GM12878 (cell line): ENCODE results near the gene CA11. TPM values are rescaled to one million over a fixed set of nuclear protein-coding genes. Genes with fewer than 3 reads are reported as not detected.

Experiments used
- ATF7 ChIP-seq: fragments of 450-650 bp; IDR thresholded peaks from 2 replicates; pipeline ENCODE4 v1.6.1; 2016; ENCODE audit warnings: low read depth, mild to moderate bottlenecking
- BHLHE40 ChIP-seq, 2 experiments: fragments of 450-650 bp in 1 of 2; IDR thresholded peaks; 2 replicates each; pipeline ENCODE4 v1.6.1; 2011 to 2017; ENCODE audit warnings: low read depth in 2 of 2, borderline replicate concordance in 1 of 2, improper control_type of control experiment in 1 of 2, low read length in 1 of 2, mild to moderate bottlenecking in 1 of 2
- CBFB ChIP-seq: IDR thresholded peaks from 2 replicates; pipeline ENCODE4 v1.6.1; 2016; ENCODE audit warnings: antibody characterized with exemption, low read depth
- CEBPB ChIP-seq, 2 experiments: fragments of 150-350 bp in 1 of 2; IDR thresholded peaks; 2 replicates each; pipeline ENCODE4 v1.6.1; 2012 to 2014; ENCODE audit warnings: low read depth in 2 of 2, low read length in 2 of 2, borderline replicate concordance in 1 of 2, inconsistent platforms in 1 of 2
- CEBPZ ChIP-seq: fragments of 150-350 bp; IDR thresholded peaks from 2 replicates; pipeline ENCODE4 v1.6.1; 2016; ENCODE audit warnings: low read depth, low read length
- CREB1 ChIP-seq: IDR thresholded peaks from 2 replicates; pipeline ENCODE4 v1.6.1; 2012; ENCODE audit warnings: low read depth, mild to moderate bottlenecking, inconsistent platforms
- CTCF ChIP-seq, 3 experiments: IDR thresholded peaks in 2 of 3; conservative IDR thresholded peaks in 1 of 3; 2 replicates each; pipeline ENCODE4 v1.5.1; 2011; ENCODE audit warnings: low read depth in 3 of 3, low read length in 3 of 3, mild to moderate bottlenecking in 3 of 3, control low read depth in 2 of 3, moderate library complexity in 2 of 3, inconsistent platforms in 1 of 3, mixed read lengths in 1 of 3; ENCODE audit not compliant: control insufficient read depth in 2 of 3, insufficient read depth in 1 of 3; ENCODE audit errors: extremely low read depth in 1 of 3
- EGR1 ChIP-seq, 2 experiments: IDR thresholded peaks; 1 replicate in 1 of 2; 2 replicates in 1 of 2; pipeline ENCODE4 v1.6.1; 2011 to 2012; ENCODE audit warnings: low read depth in 2 of 2, low read length in 2 of 2, borderline replicate concordance in 1 of 2, mild to moderate bottlenecking in 1 of 2, moderate library complexity in 1 of 2
- EZH2 ChIP-seq: IDR thresholded peaks from 2 replicates; pipeline ENCODE4 v1.6.1; 2012; ENCODE audit warnings: low read depth, mild to moderate bottlenecking, control low read depth, inconsistent platforms, low read length, borderline replicate concordance; ENCODE audit not compliant: control insufficient read depth
- FOXK2 ChIP-seq: fragments of 450-650 bp; IDR thresholded peaks from 2 replicates; pipeline ENCODE4 v1.6.1; 2017; ENCODE audit warnings: mild to moderate bottlenecking, moderate library complexity
- FOXM1 ChIP-seq: IDR thresholded peaks from 2 replicates; pipeline ENCODE4 v1.6.1; 2012; ENCODE audit warnings: low read depth, mild to moderate bottlenecking, inconsistent platforms, low read length, moderate library complexity
- HCFC1 ChIP-seq: fragments of 150-350 bp; IDR thresholded peaks from 2 replicates; pipeline ENCODE4 v1.6.1; 2014; ENCODE audit warnings: low read length
- HDAC2 ChIP-seq: fragments of 200-600 bp; sonication (generic); IDR thresholded peaks from 2 replicates; pipeline ENCODE4 v1.6.1; 2017
- HDAC6 ChIP-seq: fragments of 200-600 bp; sonication (generic); IDR thresholded peaks from one replicate; pipeline ENCODE4 v1.8.0; 2017; ENCODE audit warnings: antibody characterized with exemption; ENCODE audit not compliant: unreplicated experiment
- MAX ChIP-seq: IDR thresholded peaks from 2 replicates; pipeline ENCODE4 v1.6.1; 2012; ENCODE audit warnings: low read depth, low read length, improper control_type of control experiment
- PML ChIP-seq: IDR thresholded peaks from 2 replicates; pipeline ENCODE4 v1.6.1; 2012; ENCODE audit warnings: low read length, inconsistent platforms
- RAD51 ChIP-seq: fragments of 450-650 bp; IDR thresholded peaks from 2 replicates; pipeline ENCODE4 v1.6.1; 2016; ENCODE audit warnings: moderate library complexity, mild to moderate bottlenecking, inconsistent platforms
- RB1 ChIP-seq: fragments of 450-650 bp; formaldehyde crosslinking; IDR thresholded peaks from 2 replicates; pipeline ENCODE4 v1.6.1; 2017; ENCODE audit warnings: mild to moderate bottlenecking, borderline replicate concordance
- RCOR1 ChIP-seq: conservative IDR thresholded peaks from 2 replicates; pipeline ENCODE4 v1.6.1; 2012; ENCODE audit warnings: low read depth, low read length, improper control_type of control experiment
- SMAD5 ChIP-seq: IDR thresholded peaks from 2 replicates; pipeline ENCODE4 v1.6.1; 2016; ENCODE audit warnings: antibody characterized with exemption, low read depth
- SREBF1 ChIP-seq: IDR thresholded peaks from 2 replicates; pipeline ENCODE4 v1.6.1; 2012; ENCODE audit warnings: mild to moderate bottlenecking, low read length
- STAT3 ChIP-seq: IDR thresholded peaks from 2 replicates; pipeline ENCODE4 v1.6.1; 2011; ENCODE audit warnings: low read depth, low read length, improper control_type of control experiment
- TCF12 ChIP-seq: IDR thresholded peaks from 2 replicates; pipeline ENCODE4 v1.6.1; 2011; ENCODE audit warnings: low read depth, mild to moderate bottlenecking, low read length
- YY1 ChIP-seq: IDR thresholded peaks from 2 replicates; pipeline ENCODE4 v1.6.1; 2011; ENCODE audit warnings: low read depth, mild to moderate bottlenecking, low read length
- polyA plus RNA-seq, 11 experiments: library from polyadenylated mRNA; depleted of rRNA in 4 of 11; unstranded in 6 of 11; stranded (reverse) in 5 of 11; fragments of >200 nt; fragmentation: Nextera tagmentation in 4 of 11; fragmentation: Illumina TruSeq in 1 of 11; extraction: Ambion mirVana in 4 of 11; extraction: Trizol in 1 of 11; gene quantifications; 1 replicate in 1 of 11; 2 replicates in 10 of 11; pipeline versions ENCODE4 v1.2.1 to v1.2.3, GENCODE V29; 2011 to 2016; ENCODE audit warnings: inconsistent platforms in 2 of 11, missing spikeins in 2 of 11, low read depth in 1 of 11
- total RNA-seq, 4 experiments: library from RNA; depleted of rRNA in 3 of 4; stranded (reverse); fragments of >200 nt in 3 of 4; fragmentation: Illumina TruSeq in 1 of 4; extraction: Trizol in 1 of 4; gene quantifications; 2 replicates each; pipeline versions ENCODE4 v1.2.1 to v1.2.3, GENCODE V29; 2013 to 2021

CA11 gene
- total and polyA plus RNA-seq, 10 of the 15 experiments (the other 5 are each of a cell fraction or from before 2014, with no cell fraction given), result 1.7 to 7.5 (median 2.4) TPM

- TF ChIP-seq BHLHE40 (IDR thresholded peaks at IDR 0.05; ENCODE audit: borderline replicate concordance in 1 of 2, low read depth in 2 of 2, low read length in 1 of 2) (peak; percentile 87 to 93), TCF12 (no peak), ATF7 (peak; percentile 98), EZH2 (no peak), STAT3 (no peak), YY1 (no peak), RB1 (no peak), SMAD5 (no peak; the same call in 1 of the 2 replicates), CREB1 (0 out of 2 replicates have a peak, but pooled peaks have one; percentile 12), RCOR1 (no peak), EGR1 (IDR thresholded peaks at IDR 0.05; ENCODE audit: borderline replicate concordance in 1 of 2, low read depth in 2 of 2, low read length in 2 of 2) (peak in 1 of 2 experiments; percentile 14; a peak in 1 of 3 replicates), CBFB (peak; percentile 64; the same call in 1 of the 2 replicates), SREBF1 (peak; percentile 96), CEBPB (IDR thresholded peaks at IDR 0.05; ENCODE audit: borderline replicate concordance in 1 of 2, low read depth in 2 of 2, low read length in 2 of 2) (no peak), MAX (no peak), PML (no peak), HCFC1 (peak; percentile 25), HDAC6 (peak; percentile 42), RAD51 (peak; percentile 19; the same call in 1 of the 2 replicates), FOXM1 (no peak), FOXK2 (peak; percentile 96), CTCF (IDR thresholded peaks at IDR 0.05 in 2 of 3, conservative IDR thresholded peaks at IDR 0.05 in 1 of 3; ENCODE audit: control insufficient read depth in 2 of 3, extremely low read depth in 1 of 3, insufficient read depth in 1 of 3, low read depth in 3 of 3, low read length in 3 of 3) (no peak), CEBPZ (no peak), HDAC2 (no peak)
Measured at GRCh38 chr19:48637948-48638830, 7.8 kb downstream of the CA11 start (continued).
